Prostate gland (tissue), 2 donors: ENCODE data around the gene ASB18.

Source experiments
- POLR2A ChIP-seq: fragments of 450-650 bp; IDR thresholded peaks from one replicate; pipeline ENCODE4 v1.6.1; 2016; ENCODE audit warnings: antibody characterized with exemption, mild to moderate bottlenecking
- POLR2AphosphoS5 ChIP-seq: sonication (generic); formaldehyde crosslinking; IDR thresholded peaks from one replicate; pipeline ENCODE4 v1.6.1; 2017; ENCODE audit warnings: antibody characterized with exemption
- TF ChIP-seq, protein P1 (sequence below), 4 experiments: fragments of 200-600 bp in 2 of 4; fragments of 450-650 bp in 2 of 4; sonication (generic) in 2 of 4; IDR thresholded peaks; 1 replicate in 3 of 4; 2 replicates in 1 of 4; pipeline ENCODE4 v1.5.1; 2016 to 2019; ENCODE audit warnings: antibody characterized with exemption in 4 of 4, mild to moderate bottlenecking in 2 of 4, moderate library complexity in 2 of 4

DNA sequence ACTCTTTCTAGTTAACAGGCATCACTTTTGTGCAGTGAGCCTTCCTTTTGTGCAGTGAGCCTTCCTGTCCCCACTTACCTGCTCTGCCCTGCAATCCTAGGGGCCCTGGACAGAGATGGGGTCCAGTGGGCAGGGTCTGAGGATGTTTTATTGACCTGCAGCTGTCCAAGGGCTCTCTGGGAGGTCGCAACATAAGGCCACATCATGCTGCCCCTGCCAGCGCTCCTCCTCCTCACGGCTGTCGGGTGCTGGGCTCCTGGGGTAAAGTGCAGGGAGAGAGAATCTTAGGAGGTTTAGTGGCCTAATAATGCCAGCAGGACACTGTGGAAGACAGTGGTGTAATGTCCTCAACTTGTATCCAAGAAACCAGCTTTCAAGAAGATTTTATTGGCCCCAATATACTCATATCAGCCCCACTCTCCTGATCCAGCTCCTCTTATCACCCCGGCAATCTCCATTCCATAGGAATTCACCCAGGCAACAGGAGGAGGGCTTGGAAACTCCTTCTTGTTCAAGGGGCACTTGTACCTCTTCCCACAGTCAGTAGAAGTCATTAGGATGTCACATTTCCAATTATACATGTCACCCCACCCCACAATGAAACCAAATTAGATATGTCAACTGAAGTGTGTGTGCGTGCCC is 41.9 kb upstream of the ASB18 start:
- TF ChIP-seq, protein P1, sequence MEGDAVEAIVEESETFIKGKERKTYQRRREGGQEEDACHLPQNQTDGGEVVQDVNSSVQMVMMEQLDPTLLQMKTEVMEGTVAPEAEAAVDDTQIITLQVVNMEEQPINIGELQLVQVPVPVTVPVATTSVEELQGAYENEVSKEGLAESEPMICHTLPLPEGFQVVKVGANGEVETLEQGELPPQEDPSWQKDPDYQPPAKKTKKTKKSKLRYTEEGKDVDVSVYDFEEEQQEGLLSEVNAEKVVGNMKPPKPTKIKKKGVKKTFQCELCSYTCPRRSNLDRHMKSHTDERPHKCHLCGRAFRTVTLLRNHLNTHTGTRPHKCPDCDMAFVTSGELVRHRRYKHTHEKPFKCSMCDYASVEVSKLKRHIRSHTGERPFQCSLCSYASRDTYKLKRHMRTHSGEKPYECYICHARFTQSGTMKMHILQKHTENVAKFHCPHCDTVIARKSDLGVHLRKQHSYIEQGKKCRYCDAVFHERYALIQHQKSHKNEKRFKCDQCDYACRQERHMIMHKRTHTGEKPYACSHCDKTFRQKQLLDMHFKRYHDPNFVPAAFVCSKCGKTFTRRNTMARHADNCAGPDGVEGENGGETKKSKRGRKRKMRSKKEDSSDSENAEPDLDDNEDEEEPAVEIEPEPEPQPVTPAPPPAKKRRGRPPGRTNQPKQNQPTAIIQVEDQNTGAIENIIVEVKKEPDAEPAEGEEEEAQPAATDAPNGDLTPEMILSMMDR (IDR thresholded peaks at IDR 0.05), result no peak
- TF ChIP-seq POLR2A (no peak), POLR2AphosphoS5 (no peak)
